Suprapubic skin (tissue), 4 donors: ENCODE results near the gene DAGLB. TPM values are rescaled to one million over a fixed set of nuclear protein-coding genes. Genes with fewer than 3 reads are reported as not detected.

Source experiments
- DNase-seq, 2 donors: peaks; one replicate each; pipeline ENCODE4 v3.0.0-alpha.2; 2019; ENCODE audit warnings: low spot score in 2 of 2
- H3K27ac ChIP-seq: fragments of 200-600 bp; sonication (generic); one replicate; pipeline ENCODE4 v1.5.1; 2019
- H3K27me3 ChIP-seq: fragments of 200-600 bp; sonication (generic); one replicate; pipeline ENCODE4 v1.5.1; 2019
- H3K36me3 ChIP-seq: fragments of 200-600 bp; sonication (generic); one replicate; pipeline ENCODE4 v1.5.1; 2019
- H3K4me1 ChIP-seq: fragments of 200-600 bp; sonication (generic); one replicate; pipeline ENCODE4 v1.5.1; 2019
- H3K4me3 ChIP-seq: fragments of 200-600 bp; sonication (generic); one replicate; pipeline ENCODE4 v1.5.1; 2019; ENCODE audit warnings: mild to moderate bottlenecking
- H3K9me3 ChIP-seq: fragments of 200-600 bp; sonication (generic); one replicate; pipeline ENCODE4 v1.5.1; 2019
- CTCF ChIP-seq, 2 donors: fragments of 200-600 bp in 1 of 2; fragments of 450-650 bp in 1 of 2; sonication (generic) in 1 of 2; IDR thresholded peaks; one replicate each; pipeline ENCODE4 v1.5.1; 2016 to 2019; ENCODE audit warnings: antibody characterized with exemption in 2 of 2, mild to moderate bottlenecking in 1 of 2, moderate library complexity in 1 of 2
- EP300 ChIP-seq: sonication (generic); formaldehyde crosslinking; IDR thresholded peaks from one replicate; pipeline ENCODE4 v1.6.1; 2017; ENCODE audit warnings: antibody characterized with exemption
- POLR2A ChIP-seq, 2 donors: fragments of 450-650 bp; IDR thresholded peaks; one replicate each; pipeline ENCODE4 v1.6.1; 2017; ENCODE audit warnings: antibody characterized with exemption in 2 of 2, mild to moderate bottlenecking in 2 of 2, moderate library complexity in 2 of 2
- POLR2AphosphoS5 ChIP-seq, 3 donors: sonication (generic); formaldehyde crosslinking; IDR thresholded peaks; one replicate each; pipeline ENCODE4 v1.6.1; 2017; ENCODE audit warnings: antibody characterized with exemption in 3 of 3
- WGBS: methylation state at CpG from one replicate; pipeline ENCODE4 v1.1.5; 2018; 5-methylcytosine and 5-hydroxymethylcytosine counted together
- total RNA-seq, 4 donors: library from RNA; depleted of rRNA; stranded (reverse); fragments of >200 nt; gene quantifications; one replicate each; pipeline ENCODE4 v1.1.0, GENCODE V29; 2016

The DAGLB gene
- total RNA-seq, 4 donors from 2014 or later, result 19.0 to 61.2 (median 22.0) TPM

DNA sequence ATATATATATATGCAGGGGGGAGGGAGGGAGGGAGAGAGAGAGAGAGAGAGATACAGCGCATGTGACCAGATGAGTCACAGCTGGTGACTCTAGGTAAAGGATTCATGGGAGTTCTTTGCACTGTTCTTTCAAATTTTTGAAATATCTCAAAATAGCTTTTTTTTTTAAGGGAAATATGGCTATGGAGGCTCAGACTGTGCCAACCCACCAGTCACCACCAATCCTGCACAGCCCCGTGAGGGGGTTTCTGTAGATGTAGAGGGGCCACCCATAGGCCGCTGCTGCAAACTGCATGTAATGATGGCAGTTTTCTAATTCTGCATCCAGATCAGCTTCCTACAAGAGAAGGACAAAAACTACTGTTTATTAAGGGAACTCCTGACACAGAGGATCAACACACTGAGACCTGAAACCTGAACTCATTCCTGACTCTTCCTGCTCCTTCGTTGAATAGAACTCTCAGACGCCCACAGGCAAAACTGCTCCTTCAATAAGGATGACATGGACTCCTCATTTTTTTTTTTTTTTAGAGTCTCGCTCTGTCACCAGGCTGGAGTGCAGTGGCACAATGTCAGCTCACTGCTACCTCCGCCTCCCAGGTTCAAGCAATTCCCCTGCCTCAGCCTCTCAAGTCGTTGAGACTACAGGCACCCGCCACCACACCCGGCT, 17.3 kb downstream of the DAGLB start:
- no peak overlapping the region for H3K4me3 ChIP-seq
- peaks cover 11% of the 10 kb centered on the region for H3K4me1 ChIP-seq
- H3K27ac ChIP-seq, result no peak overlapping the region
- TF ChIP-seq EP300 (no peak), CTCF (IDR thresholded peaks at IDR 0.05) (no peak), POLR2A (IDR thresholded peaks at IDR 0.05) (no peak), POLR2AphosphoS5 (IDR thresholded peaks at IDR 0.05) (no peak)
- H3K27me3 ChIP-seq, result no peaks in the 10 kb centered on the region
- peaks cover 44% of the 10 kb centered on the region for H3K36me3 ChIP-seq
- DNase-seq, result no peak
- H3K9me3 ChIP-seq, result no peaks in the 10 kb centered on the region
- 82% methylated on average over 10 of the region's 10 CpGs for WGBS

DNA sequence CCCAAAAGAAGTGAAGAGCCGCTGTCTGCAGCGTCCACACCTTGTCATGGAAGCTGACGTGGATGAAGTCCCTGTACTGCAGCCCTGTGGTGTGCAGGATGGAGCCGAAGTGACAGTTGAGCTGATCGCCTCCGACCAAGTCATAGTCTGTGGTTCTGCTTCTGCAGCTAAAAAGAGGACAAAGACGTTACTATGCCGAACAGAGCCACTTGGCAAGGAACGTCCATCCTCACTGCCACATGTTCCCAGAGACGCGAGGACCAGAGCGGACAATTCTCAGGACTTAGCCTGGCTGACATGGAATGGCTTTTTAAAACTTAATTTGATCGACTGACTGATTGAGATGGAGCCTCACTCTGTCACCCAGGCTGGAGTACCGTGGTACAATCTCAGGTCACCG, 21.8 kb downstream of the DAGLB start:
- no peak for DNase-seq
- Histone ChIP-seq H3K36me3 (peaks cover 56% of the 10 kb centered on the region), H3K27ac (no peak overlapping the region), H3K27me3 (no peaks in the 10 kb centered on the region), H3K4me3 (no peak overlapping the region), H3K9me3 (no peaks in the 10 kb centered on the region), H3K4me1 (peaks cover 20% of the 10 kb centered on the region)
- 75% methylated on average over 15 of the region's 15 CpGs for WGBS
- no peak for TF ChIP-seq CTCF (IDR thresholded peaks at IDR 0.05)
- TF ChIP-seq EP300, result no peak
- TF ChIP-seq POLR2A (IDR thresholded peaks at IDR 0.05), result no peak
- no peak for TF ChIP-seq POLR2AphosphoS5 (IDR thresholded peaks at IDR 0.05)

DNA sequence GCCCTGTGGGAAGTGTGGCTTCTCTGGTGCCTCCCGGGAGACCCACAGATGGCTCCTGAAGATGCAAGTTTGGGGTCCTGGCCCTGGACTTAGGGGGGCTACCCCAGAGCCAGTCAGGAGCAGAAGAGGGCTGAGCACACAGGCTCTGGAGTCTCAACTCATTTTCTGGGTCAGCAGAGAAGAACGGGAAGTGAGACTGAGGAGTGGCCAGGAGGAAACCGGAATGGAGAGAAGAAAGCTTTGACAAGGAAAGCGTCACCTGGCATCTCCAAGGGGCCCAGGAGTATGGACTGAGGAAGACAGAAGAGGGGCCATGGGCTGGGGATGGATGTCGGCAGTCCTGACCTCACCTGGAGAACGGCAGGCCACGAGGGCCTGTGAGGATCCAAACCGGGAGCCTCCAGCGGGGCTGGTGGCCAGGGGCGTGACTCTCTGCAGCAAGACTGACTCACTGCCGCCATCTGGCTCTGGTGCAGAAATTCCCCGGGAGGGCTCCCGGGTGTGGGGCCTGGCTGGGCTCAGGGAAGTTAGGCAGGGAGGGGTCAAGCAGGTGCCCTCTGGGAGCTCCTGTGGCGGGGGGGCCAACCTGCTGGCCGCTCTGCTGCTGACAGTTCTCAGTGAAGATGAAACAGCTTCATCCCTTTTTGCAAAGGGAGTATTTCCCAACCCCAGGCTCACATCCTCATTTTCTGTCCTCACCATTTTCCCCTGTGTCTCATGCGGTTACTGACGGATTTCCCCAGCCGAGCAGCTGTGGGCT, 23.6 kb downstream of the DAGLB start:
- Histone ChIP-seq H3K27ac (peak overlapping the region; percentile 75), H3K36me3 (peaks cover 64% of the 10 kb centered on the region), H3K4me3 (no peak overlapping the region), H3K4me1 (peaks cover 20% of the 10 kb centered on the region), H3K9me3 (no peaks in the 10 kb centered on the region), H3K27me3 (no peaks in the 10 kb centered on the region)
- DNase-seq, result no peak
- WGBS, result 61% methylated on average over 15 of the region's 18 CpGs
- TF ChIP-seq POLR2A (IDR thresholded peaks at IDR 0.05), result no peak
- TF ChIP-seq EP300, result no peak
- TF ChIP-seq CTCF (IDR thresholded peaks at IDR 0.05), result no peak
- no peak for TF ChIP-seq POLR2AphosphoS5 (IDR thresholded peaks at IDR 0.05)

- no peak overlapping the region for H3K27ac ChIP-seq
- no peak overlapping the region for H3K4me3 ChIP-seq
- TF ChIP-seq POLR2A (IDR thresholded peaks at IDR 0.05), result no peak
- WGBS, result 87% methylated on average over 18 of the region's 18 CpGs
- no peaks in the 10 kb centered on the region for H3K9me3 ChIP-seq
- peaks cover 20% of the 10 kb centered on the region for H3K4me1 ChIP-seq
- no peak for DNase-seq
- H3K27me3 ChIP-seq, result no peaks in the 10 kb centered on the region
- peaks cover 62% of the 10 kb centered on the region for H3K36me3 ChIP-seq
Observed at GRCh38 chr7:6422926-6423632, 24.7 kb downstream of the DAGLB start.

- Histone ChIP-seq H3K4me1 (peaks cover 20% of the 10 kb centered on the region), H3K36me3 (peaks cover 57% of the 10 kb centered on the region), H3K9me3 (no peaks in the 10 kb centered on the region), H3K27ac (no peak overlapping the region), H3K4me3 (no peak overlapping the region), H3K27me3 (no peaks in the 10 kb centered on the region)
- TF ChIP-seq POLR2AphosphoS5 (IDR thresholded peaks at IDR 0.05) (no peak), POLR2A (IDR thresholded peaks at IDR 0.05) (no peak), EP300 (no peak), CTCF (IDR thresholded peaks at IDR 0.05) (no peak)
- DNase-seq, result no peak
- WGBS, result 91% methylated on average over 15 of the region's 16 CpGs
Observed at GRCh38 chr7:6422095-6422494, 25.7 kb downstream of the DAGLB start.
